ENCODE data around the gene AKT1S1.
A peak's percentile ranks its signal among the peaks of the same experiment; 100 is the strongest.

AKT1S1 gene

DNA sequence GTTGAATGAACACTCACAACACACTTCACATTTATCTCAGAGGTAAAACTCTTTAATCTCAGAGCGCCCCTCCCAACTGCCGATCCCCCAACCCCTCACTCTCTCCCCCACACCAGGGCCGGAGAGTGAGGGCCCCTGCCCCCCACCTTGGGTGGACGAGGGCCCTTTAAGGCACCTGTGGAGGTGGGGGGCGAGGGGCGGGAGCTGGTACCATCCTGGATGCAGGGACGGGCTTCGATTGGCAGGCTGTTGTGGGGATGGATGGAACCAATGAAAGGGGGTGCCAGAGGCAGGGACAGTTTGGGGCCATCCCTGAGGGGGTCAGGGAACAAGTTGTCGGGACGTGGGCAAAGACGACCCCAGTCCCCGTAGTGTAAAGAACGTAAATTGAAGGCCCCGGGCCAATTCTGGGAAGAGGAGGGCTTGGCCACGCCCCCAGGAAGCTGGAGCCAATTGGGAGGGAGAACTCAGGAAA, 8.1 kb downstream of the AKT1S1 start:
- no peak for DNase-seq (ENCODE audit: low spot score)

DNA sequence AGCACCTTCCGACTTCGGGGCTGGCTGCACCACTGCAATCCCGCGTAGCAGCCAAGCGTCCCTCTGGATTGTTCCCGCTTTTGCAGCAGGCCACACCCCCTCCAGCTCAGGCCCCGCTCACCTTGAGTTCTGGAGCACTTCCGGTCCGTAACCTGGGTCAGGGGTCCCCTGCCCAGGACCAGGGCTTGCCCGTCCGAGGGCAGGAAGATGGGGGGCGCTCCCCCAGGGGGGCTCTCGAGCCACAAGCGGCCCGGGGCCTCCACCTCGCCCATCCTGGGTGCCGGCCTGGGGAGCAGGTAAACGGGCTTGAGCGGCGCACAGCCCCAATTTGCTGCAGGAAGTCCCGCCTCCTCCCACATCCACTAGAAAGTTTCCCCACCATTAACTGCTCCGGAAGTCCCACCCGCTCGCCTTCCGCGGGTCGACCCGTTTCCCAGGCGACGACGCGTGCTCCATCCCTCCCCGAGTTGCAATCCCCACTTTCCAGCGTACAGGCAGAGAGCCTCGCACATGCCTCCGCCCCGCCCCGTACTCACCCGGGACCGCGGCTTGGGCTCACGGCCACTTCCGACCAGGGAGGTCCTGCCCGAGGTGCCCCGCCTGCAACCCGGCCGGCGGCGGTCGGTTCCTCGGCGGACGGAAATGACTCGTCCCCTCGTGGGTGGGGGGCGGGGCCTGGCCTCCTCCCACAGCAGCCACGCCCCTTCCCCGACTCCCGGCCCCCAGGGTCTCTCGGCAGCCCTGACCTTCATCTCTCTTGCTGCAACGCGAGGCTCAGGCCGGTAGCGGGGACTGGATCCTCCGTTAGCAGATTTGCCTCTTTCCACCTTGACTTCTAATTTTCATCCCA, 10.0 kb downstream of the AKT1S1 start, which contains the start of gene PNKP:
TSS of gene PNKP (minus strand) at position 644 of the 850 bp plus-strand sequence. CDS start at position 272, 372 bp downstream.
- DNase-seq (ENCODE audit: low spot score) = peak; percentile 90

DNA sequence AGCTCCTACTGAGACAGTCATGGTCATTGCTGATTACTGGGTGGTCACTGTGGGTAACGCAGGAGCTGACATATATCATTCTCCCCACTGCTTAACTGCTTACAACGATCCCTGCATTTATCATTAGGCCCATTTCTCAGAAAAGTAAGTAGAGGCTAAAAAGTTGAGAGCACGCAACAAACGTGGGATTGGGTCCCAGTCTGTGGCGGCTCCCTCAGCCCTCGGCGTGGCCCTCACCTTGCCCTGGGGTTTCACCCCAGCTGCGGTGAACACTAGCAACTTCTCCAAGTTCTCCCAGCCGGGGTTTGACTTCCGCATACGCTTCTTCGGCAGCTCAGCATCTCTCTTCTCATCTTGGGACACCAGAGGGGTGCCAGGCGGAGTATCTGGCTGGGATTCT, 12.3 kb downstream of the AKT1S1 start:
- no peak for DNase-seq (ENCODE audit: low spot score)

DNA sequence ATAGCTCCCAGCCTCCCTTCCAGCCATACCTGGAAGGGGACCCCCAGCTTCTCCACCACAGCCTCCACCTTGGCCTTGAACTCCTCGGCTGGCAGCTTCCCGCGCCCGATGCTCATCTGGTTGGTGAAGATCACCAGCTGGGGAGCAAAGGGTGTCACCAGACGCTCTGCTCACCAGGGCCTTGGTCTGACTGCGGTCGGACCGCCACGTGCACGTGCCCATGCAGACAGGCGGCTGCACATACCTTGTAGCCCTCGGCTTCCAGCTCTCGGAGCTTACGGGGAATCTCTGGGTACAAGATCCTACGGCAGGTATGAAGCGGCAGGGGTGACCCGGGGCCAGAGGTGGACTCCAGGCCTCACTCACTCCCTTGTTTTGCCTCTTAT, 13.2 kb downstream of the AKT1S1 start:
- DNase-seq (ENCODE audit: low spot score) = no peak

DNA sequence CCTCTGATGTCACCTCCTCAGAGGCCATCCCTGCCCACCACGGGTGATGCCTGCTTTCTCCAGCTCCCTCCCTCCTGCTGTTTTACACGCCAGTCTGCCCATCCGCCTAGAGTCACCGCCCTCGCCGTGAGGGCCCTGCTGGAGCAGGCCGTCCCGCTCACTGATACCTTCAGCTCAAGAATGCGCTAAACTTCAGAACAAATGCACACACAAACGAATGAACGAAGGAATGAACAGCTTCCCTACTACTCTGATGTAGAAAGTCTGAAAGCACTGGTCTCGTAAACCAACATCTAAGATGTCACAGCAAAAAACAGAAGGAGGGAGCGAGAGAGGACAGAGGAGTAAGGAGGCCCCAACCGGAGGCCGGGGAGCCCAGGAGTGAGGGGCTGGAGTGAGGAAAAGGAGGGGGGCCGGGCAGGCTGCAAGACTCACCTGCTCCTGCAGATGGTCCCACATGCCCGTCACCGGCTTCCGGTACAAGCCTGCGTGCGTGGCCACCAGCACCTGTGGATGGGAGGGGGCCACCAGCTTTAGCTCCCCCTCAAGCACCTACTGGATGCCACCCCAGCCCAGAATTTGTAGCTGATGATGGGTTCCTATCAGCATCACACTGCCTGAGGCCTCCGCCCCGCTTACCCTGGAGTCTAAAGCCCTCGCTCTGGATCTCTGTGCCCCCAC, 13.8 kb downstream of the AKT1S1 start:
- no peak for DNase-seq (ENCODE audit: low spot score)

DNA sequence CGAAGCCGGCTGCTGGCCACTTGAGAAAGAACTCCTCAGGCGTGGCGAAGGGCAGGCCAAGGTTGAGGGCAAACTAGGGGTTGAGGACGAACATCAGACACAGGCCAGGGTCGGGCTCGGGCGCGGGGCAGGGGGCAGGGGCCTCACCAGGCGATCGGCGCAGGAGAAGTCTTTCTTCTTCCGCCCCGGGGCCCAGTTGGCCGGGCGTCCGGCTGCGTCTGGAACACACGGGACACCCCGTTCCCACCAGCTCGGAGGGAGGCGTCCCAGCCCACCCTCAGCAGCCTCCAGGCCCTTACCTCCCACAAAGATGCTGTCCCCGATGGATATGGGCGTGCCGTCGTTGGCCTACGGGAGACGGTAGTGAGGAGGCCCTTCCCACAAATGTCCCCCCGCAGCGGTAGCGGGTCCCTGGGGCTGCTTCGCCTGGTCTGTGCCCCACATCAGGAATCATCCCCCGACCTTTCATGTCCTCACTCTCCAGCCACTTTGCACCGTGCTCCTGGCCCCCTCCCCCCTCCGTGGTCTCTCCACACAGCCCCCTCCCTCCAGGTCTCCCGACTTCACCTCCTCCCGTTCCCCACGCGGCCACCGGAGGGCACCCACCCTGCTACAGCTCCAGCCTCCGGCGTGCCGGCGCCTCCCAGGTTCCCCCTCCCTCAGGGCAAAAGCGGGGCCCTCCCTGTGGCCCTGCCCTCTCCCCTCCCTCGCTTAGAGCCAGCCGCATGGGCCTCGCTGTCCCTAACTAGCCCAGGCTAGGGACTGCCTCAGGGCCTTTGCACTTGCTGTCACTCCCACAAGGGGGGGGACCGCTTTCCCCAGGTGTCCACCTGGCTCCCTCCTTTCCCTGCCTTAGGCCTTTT, 14.5 kb downstream of the AKT1S1 start:
- DNase-seq (ENCODE audit: low spot score) = no peak

DNA sequence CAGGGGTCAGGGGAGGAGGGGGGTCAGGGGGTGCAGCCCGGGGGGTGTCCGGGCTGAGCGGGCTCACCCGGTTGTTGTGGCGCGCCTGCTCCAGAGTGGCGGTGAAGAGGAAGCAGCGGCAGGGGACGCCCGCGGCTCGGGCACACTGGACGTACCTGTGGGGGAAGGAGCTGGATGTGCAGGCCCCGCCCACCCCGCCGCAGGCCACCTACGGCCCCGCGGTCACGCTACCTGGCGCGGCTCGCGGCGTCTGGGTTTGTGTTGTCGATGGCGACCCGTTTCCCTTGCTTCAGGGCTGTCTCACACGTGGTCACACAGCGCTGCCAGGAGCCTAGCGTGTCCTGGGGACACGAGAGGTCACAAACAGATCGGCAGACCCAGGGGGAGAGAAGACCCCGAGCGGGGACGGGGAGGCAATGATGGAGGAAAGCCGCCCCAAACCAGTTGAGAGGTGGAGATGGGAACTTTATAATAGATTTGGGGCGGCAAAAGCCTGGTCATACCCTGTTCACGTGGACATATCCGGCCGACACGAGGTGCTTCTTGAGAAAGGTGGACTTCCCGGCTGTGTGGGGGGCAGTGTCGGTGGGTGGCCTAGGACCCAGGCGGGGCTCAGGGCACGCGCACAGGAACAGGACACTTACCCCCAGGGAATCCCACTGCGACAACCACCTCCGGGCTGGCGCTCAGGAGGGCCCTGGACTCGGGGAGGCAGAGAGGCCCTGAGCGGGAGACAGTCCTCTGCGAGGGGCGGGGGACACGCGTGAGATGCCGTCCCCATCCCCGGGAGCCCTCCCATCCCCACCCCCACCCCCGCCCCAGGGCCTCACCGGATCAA, 15.4 kb downstream of the AKT1S1 start:
- DNase-seq (ENCODE audit: low spot score) = no peak

DNA sequence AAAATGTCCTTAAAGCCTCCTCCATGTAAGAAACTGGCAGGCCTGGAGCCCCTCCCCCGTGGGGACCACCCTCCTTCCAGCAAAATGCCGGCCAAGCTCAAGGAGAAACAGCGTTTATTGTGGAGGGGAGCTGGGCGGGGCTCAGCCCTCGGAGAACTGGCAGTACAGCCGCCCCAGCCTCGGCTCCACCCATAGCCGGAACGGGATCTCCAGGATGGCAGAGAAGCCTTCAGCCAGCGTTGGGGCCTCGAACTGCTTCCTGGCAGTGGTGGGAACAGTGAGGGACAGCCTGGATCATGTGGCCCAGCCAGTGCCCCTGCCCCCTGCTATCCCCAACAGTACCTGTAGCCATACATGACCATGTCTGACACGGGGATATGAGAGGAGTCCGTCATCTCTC, 16.0 kb downstream of the AKT1S1 start:
- DNase-seq (ENCODE audit: low spot score) = no peak

DNA sequence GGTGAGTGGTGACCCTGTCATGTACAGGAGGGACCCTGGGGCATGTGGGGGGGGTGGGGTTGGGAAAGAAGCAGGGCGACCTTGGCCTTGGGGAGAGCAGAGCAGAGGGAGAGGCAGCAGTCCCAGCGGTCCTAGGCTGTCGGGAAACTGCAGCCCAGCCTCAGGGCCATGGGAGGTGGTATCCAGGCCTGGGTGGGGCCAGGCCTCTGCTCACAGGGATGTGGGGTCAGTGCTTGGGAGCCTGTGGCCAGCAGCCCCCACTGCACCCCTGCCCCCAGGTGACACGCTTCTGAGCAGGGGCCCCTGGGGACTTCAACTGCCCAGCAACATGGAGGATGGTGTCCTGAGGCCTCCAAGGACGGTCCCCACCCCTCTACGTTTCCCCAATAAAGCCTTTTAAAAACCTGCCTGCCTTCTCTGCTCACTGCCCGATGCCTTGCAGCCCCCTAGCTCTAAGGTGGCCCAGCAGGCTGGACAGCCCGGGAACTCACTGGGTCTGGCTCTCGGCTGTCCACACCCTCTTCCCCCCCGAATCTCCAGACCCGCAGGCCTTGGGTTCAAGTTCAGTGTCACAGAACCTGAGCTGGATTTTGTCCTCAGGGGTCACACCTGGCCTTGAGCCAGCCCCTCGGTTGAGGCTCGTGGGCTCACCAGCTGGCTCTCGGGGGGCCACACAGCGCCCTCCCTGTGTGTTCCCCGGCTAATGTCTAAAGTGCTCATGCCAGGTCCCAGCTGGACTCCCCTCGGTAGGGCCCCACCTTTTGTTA, 16.6 kb downstream of the AKT1S1 start:
- no peak for DNase-seq (ENCODE audit: low spot score)

DNA sequence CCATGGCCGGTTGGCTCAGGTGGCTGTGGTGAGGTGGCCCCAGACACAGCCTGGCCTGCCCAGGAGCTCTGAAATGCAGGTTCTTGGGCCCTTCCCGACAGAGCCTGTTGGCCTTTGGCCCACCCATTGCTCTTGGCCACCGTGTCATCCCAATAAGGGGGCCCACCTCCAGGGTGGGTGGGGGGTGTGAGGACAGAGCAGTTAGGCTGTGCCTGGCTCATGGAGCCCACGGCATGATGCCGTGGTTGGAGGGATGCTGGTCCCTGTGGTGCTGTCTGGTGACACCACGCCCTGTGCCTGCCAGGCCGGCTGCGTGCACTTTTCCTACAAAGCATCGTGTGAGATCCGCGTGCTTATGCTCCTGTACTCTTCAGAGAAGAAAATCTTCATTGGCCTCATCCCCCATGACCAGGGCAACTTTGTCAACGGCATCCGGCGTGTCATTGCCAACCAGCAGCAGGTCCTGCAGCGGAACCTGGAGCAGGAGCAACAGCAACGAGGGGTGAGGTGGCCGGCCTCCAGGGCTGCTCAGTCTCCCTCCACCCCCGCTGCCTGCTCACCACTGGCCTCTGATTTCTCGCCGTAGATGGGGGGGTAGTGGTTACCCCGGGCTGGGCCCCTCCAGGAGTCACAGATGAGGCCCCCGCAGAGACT, 17.3 kb downstream of the AKT1S1 start:
- DNase-seq (ENCODE audit: low spot score) = no peak

DNA sequence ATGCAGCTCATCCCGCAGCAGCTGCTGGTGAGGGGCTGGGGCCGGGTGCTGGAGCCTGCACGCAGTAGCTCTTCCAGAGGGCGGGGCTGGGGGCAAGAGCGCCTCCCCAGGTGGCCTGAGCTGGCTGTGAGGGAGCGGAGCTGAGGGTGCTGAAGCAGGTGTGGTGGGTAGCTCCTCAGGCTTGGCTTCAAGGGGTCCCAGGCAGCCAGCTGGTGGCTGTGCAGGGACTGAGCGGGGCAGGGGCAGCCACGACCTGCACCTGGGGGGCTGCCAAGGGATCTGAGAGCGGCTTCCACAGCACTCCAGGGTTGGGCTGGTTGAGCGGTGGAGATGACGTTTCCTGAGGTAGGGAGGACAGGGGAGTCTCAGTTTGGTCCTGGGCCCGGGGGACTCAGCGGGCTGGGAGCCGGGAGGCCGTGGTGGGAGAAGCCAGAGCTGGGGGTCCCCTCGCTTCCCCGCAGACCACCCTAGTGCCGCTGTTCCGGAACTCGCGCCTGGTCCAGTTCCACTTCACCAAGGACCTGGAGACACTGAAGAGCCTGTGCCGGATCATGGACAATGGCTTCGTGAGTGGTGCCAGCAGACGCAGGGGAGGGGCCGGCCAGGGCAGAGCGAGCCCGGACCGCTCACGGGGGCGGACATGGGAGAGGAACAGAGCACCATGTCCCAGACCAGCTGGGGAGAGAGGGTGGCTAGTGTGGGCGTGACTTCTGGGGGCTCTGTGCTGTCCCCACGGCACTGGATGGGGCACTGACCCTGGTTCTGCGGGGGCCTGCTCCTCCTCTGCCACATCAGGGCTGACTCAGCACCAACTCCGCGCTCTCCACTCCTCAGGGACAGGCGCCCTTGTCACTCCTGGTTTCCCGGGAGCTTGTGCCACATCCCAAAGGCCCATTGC, 18.8 kb downstream of the AKT1S1 start:
- no peak for DNase-seq (ENCODE audit: low spot score)

DNA sequence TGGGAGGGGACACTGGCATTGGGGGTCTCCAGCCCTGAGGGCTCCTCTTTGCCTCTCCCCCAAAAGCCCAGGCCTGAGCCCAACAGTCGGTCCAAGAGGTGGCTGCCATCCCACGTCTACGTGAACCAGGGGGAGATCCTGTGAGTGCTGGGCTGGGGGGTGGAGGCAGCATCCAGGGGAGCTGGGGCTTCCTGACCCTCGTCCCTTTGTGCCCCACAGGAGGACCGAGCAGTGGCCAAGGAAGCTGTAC, 19.4 kb downstream of the AKT1S1 start:
- DNase-seq (ENCODE audit: low spot score) = no peak

DNA sequence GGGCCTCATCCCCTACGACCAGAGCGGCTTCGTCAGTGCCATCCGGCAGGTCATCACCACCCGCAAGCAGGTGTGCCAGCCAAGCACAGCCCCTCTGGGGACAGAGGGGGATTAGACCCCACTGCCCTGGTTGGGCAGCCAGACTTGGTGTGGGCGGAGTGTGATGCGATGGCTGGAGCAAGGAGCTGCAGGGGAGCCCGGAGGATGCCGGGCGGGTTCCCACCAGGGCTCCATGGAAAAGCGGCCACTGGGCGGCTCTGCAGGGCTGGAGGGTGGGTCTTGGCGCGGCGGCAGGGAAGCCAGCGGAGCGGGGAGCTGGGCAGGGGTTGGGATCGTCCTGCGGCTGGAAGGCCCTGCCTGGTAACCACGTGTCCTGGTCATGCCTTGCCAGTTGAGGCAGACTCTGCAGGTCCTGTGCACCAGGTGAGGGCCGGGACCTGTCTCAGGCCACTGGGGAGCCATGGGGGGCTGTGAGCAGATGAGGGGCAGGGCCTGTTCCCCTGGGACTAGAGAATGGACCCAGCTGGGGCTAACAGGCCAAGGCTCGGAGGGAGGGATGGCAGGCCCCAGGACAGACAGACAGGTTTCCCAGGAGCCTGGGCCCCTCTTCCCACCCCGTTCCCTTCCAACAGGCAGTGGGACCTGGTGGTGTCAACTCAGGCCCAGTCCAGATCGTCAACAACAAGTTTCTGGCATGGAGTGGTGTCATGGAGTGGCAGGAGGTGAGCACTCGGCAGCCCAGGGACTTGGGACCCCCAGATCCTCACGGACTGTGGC, 19.9 kb downstream of the AKT1S1 start:
- no peak for DNase-seq (ENCODE audit: low spot score)

DNA sequence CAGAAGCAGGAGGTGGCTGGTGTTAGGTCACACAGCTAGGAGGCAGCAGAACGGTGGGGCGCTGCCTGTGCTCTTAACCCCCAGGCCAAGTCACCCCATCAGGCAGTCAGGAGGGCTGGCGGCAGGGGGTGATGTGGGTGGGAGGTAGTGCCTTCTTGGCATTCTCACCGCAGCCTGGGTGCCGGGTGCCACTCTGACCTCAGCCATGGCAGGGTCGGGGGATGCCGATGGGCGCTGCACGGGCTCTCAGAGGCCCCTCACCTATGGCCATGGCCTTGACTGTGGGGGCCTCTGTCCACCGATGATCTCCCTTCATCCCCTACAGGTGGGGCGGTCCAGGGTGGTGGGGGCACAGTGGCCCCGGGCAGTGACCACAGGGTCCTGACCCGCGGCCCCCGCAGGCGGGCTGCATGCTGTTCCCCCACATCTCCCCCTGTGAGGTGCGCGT, 20.6 kb downstream of the AKT1S1 start:
- DNase-seq (ENCODE audit: low spot score) = no peak

DNA sequence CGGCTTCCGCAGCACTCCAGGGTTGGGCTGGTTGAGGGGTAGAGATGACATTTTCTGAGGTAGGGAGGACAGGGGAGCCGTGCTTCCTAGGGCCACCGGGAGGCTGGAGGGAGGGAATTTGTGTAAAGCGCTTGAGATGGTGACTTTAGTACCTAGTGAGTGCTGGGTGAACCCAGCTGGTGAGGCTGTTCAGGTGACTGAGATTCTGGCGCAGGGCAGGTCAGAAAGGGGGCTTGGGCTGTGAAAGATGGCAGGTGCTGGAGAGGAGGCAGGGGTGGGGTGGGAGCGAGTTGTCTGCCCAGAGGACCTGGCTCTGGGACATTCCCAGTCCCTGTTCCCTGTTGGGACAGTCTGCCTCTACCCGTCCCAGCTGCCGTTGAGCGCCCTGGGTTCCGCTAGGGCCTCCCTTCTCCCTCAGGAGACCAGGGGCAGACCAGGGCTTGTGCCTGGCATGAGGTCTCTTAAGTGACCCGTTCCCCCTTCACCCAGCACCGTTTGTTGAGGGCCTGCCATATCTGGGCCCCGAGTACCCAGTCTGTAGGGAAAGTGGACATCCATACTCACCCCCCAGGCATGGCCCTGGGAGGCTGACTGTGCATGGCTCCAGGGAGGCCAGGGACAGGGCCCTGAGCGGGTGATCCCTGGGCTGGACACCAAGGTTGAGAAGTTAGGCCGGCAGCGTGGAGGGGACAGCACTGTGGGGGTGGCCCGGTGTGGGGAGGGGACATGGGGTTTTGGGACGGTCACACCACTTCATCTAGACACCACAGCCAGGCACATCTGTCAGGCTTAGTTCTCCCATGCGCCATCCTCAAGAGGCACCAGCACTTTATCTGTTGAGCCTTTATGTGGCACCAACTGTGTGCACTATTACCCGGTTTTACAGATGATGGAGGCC, 21.2 kb downstream of the AKT1S1 start:
- DNase-seq (ENCODE audit: low spot score) = no peak

DNA sequence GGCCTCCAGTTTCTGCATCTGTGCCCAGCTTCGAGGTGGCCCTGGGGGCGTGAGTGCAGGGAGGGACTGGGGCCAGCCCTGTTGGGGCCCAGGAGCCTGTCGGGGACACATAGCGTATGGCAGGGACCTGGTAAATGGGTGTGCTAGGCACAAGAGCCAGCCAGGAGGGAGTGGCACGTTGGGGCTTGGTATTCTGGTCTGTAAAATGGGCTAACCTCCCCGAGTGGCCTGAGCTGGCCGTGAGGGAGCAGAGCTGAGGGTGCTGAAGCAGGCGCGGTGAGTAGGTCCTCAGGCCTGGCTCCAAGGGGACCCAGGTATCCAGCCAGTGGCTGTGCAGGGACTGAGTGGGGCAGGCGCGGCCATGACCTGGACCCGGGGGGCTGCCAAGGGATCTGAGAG, 21.9 kb downstream of the AKT1S1 start:
- no peak for DNase-seq (ENCODE audit: low spot score)
